PC-9 (cell line): Measurements from ENCODE around the gene AGBL3. TPM values are rescaled to one million over a fixed set of nuclear protein-coding genes. Genes with fewer than 3 reads are reported as not detected.

ENCODE experiments used
- BruUV-seq: library from RNA; stranded (reverse); fragments of 400-500 nt; replicated peaks from 2 replicates; lab custom pipeline; 2021; lab: Mats Ljungman, UMichigan
- CTCF ChIA-PET: fragments of 300-600 bp; sonication (Branson Sonifier 250); formaldehyde crosslinking; loops from one replicate; lab custom pipeline; 2022; ENCODE audit warnings: antibody characterized with exemption; lab: Charles Lee
- POLR2A ChIA-PET: fragments of 300-600 bp; sonication (Branson Sonifier 250); formaldehyde crosslinking; loops from one replicate; lab custom pipeline; 2022; ENCODE audit warnings: antibody characterized with exemption; ENCODE audit not compliant: unreplicated experiment; lab: Charles Lee
- DNase-seq, 2 experiments: peaks; one replicate each; pipeline versions ENCODE4 v3.0.0 to v3.0.0-alpha.2; 2015 to 2022; ENCODE audit warnings: mixed read lengths in 1 of 2
- H2AFZ ChIP-seq: fragments of 200-600 bp; sonication (generic); 2 replicates; pipeline ENCODE4 v1.8.1; 2017; ENCODE audit warnings: antibody characterized with exemption
- H3F3A ChIP-seq: fragments of 200-600 bp; sonication (generic); 2 replicates; pipeline ENCODE4 v1.8.1; 2017; ENCODE audit warnings: antibody characterized with exemption, mild to moderate bottlenecking, low read depth; ENCODE audit not compliant: insufficient read depth
- H3K27ac ChIP-seq: fragments of 200-600 bp; sonication (generic); 2 replicates; pipeline ENCODE4 v1.6.1; 2016; ENCODE audit warnings: mixed run types
- H3K27me3 ChIP-seq: fragments of 200-600 bp; sonication (generic); 2 replicates; pipeline ENCODE4 v1.6.1; 2016; ENCODE audit warnings: low read depth, mixed run types; ENCODE audit not compliant: insufficient read depth
- H3K36me3 ChIP-seq: fragments of 200-600 bp; sonication (generic); 2 replicates; pipeline ENCODE4 v1.6.1; 2016; ENCODE audit warnings: low read depth, mixed run types
- H3K4me1 ChIP-seq: fragments of 200-600 bp; sonication (generic); replicated peaks from 2 replicates; pipeline ENCODE4 v1.6.1; 2016; ENCODE audit warnings: mixed run types; ENCODE audit not compliant: insufficient read depth
- H3K4me2 ChIP-seq: fragments of 200-600 bp; sonication (generic); 2 replicates; pipeline ENCODE4 v1.6.1; 2017; ENCODE audit warnings: mixed run types
- H3K4me3 ChIP-seq: fragments of 200-600 bp; sonication (generic); 2 replicates; pipeline ENCODE4 v1.6.1; 2016; ENCODE audit warnings: mixed run types
- H3K79me2 ChIP-seq: fragments of 200-600 bp; sonication (generic); 2 replicates; pipeline ENCODE4 v1.6.1; 2017; ENCODE audit warnings: low read depth, mixed run types
- H3K9me2 ChIP-seq: fragments of 200-600 bp; sonication (generic); 2 replicates; pipeline ENCODE4 v1.8.1; 2017; ENCODE audit warnings: mild to moderate bottlenecking; ENCODE audit not compliant: insufficient read depth
- H3K9me3 ChIP-seq: fragments of 200-600 bp; sonication (generic); 2 replicates; pipeline ENCODE4 v1.8.1; 2016; ENCODE audit warnings: low read depth; ENCODE audit not compliant: insufficient read depth
- H4K20me1 ChIP-seq: fragments of 200-600 bp; sonication (generic); 2 replicates; pipeline ENCODE4 v1.8.1; 2017; ENCODE audit not compliant: insufficient read depth
- EZH2 ChIP-seq: fragments of 200-600 bp; sonication (generic); IDR thresholded peaks from 2 replicates; pipeline ENCODE4 v1.8.0; 2017; ENCODE audit warnings: antibody characterized with exemption, low read depth
- intact Hi-C: fragments of 100-400 bp; cut with micrococcal nuclease; formaldehyde crosslinking; loops from one replicate; pipeline ENCODE4 v1.10.0; 2022; ENCODE audit not compliant: unreplicated experiment
- total RNA-seq: library from RNA; stranded (reverse); gene quantifications from 2 replicates; pipeline ENCODE4 v1.2.3, GENCODE V29; 2021
- TF ChIP-seq, protein P1 (sequence below): fragments of 200-600 bp; sonication (generic); conservative IDR thresholded peaks from 2 replicates; pipeline ENCODE4 v1.6.1; 2017; ENCODE audit warnings: mixed run types, antibody characterized with exemption, mild to moderate bottlenecking, moderate library complexity

Gene AGBL3
- total RNA-seq, 1 experiment from 2014 or later, result 3.2 TPM

DNA sequence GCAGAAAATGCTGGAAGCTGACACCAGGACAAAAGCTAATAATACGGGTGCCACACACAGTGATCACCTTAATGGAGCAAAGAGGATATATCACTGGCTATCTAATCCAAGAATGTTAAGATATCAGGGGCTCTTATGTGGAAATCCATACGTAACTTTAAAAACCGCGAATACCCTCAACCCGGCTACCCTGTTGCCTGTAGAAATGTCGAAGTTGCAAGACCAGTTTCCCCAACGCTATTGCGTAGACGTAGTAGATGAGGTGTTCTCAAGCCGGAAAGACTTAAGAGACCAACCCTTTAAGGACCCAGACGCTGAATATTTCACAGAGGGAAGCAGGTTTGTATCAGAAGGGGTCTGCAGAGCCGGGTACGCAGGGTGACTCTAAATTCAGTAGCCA lies 192.1 kb downstream of the AGBL3 start:
- H3K4me3 ChIP-seq, result no peak overlapping the region
- DNase-seq, result peak in 1 of 2 experiments; percentile 64
- H3K9me3 ChIP-seq, result peaks cover 30% of the 10 kb centered on the region
- ChIA-PET POLR2A (no interaction called here), CTCF (no interaction called here)
- H3K9me2 ChIP-seq, result no peaks in the 10 kb centered on the region
- no peak overlapping the region for H2AFZ ChIP-seq
- peak overlapping the region; percentile 38 for H3K27ac ChIP-seq
- TF ChIP-seq EZH2, result no peak
- TF ChIP-seq, protein P1, sequence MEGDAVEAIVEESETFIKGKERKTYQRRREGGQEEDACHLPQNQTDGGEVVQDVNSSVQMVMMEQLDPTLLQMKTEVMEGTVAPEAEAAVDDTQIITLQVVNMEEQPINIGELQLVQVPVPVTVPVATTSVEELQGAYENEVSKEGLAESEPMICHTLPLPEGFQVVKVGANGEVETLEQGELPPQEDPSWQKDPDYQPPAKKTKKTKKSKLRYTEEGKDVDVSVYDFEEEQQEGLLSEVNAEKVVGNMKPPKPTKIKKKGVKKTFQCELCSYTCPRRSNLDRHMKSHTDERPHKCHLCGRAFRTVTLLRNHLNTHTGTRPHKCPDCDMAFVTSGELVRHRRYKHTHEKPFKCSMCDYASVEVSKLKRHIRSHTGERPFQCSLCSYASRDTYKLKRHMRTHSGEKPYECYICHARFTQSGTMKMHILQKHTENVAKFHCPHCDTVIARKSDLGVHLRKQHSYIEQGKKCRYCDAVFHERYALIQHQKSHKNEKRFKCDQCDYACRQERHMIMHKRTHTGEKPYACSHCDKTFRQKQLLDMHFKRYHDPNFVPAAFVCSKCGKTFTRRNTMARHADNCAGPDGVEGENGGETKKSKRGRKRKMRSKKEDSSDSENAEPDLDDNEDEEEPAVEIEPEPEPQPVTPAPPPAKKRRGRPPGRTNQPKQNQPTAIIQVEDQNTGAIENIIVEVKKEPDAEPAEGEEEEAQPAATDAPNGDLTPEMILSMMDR, result no peak
- BruUV-seq, result no TSS peak
- H3K27me3 ChIP-seq, result no peaks in the 10 kb centered on the region
- H3K4me2 ChIP-seq, result peak overlapping the region; percentile 18
- peaks cover 18% of the 10 kb centered on the region for H3K4me1 ChIP-seq
- no peaks in the 10 kb centered on the region for H3F3A ChIP-seq
- H4K20me1 ChIP-seq, result no peaks in the 10 kb centered on the region
- intact Hi-C loops, result loop anchor here (10.0 kb wide), 1 partner anchor 664 kb away; no protein-coding TSS in a partner anchor
- no peaks in the 10 kb centered on the region for H3K79me2 ChIP-seq
- no peaks in the 10 kb centered on the region for H3K36me3 ChIP-seq

DNA sequence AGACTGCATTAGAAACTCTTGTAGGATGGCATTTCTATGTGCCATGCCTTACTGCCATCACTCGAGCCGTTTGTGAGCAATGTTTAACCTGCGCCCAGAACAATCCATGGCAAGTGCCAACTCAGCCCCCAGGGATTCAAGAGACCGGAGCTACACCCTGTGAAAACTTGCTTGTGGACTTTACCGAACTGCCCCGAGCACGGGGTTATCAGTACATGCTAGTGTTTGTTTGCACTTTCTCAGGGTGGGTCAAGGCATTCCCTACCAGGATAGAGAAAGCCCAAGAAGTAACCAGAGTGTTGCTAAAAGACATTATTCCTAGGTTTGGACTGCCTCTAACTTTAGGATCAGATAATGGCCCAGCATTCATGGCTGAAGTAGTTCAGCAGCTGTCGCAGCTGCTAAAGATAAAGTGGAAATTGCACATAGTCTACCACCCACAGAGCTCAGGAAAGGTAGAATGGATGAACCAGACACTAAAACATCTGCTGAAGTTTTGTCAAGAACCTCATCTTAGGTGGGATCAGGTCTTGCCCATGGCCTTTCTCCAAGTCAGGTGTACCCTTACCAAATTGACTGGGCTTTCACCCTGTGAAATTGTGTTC lies 193.1 kb downstream of the AGBL3 start:
- BruUV-seq, result no TSS peak
- no peaks in the 10 kb centered on the region for H4K20me1 ChIP-seq
- DNase-seq, result no peak
- H3K4me2 ChIP-seq, result no peak overlapping the region
- no peaks in the 10 kb centered on the region for H3K27me3 ChIP-seq
- H3K4me3 ChIP-seq, result no peak overlapping the region
- POLR2A ChIA-PET, result no interaction called here
- no peak overlapping the region for H3K27ac ChIP-seq
- TF ChIP-seq EZH2, result no peak
- TF ChIP-seq, protein P1, result no peak
- peaks cover 18% of the 10 kb centered on the region for H3K4me1 ChIP-seq
- H3K9me3 ChIP-seq, result peaks cover 30% of the 10 kb centered on the region
- CTCF ChIA-PET, result no interaction called here
- H3K36me3 ChIP-seq, result no peaks in the 10 kb centered on the region
- intact Hi-C loops, result loop anchor here (10.0 kb wide), 1 partner anchor 665 kb away; no protein-coding TSS in a partner anchor
- no peaks in the 10 kb centered on the region for H3F3A ChIP-seq
- H3K9me2 ChIP-seq, result no peaks in the 10 kb centered on the region
- H2AFZ ChIP-seq, result no peak overlapping the region
- no peaks in the 10 kb centered on the region for H3K79me2 ChIP-seq

- no peaks in the 10 kb centered on the region for H3K9me2 ChIP-seq
- no peaks in the 10 kb centered on the region for H3K36me3 ChIP-seq
- no peaks in the 10 kb centered on the region for H3F3A ChIP-seq
- H3K27me3 ChIP-seq, result no peaks in the 10 kb centered on the region
- POLR2A ChIA-PET, result no interaction called here
- intact Hi-C loops, result no loop called here
- no peaks in the 10 kb centered on the region for H4K20me1 ChIP-seq
- no peak for DNase-seq
- no peak overlapping the region for H3K4me2 ChIP-seq
- CTCF ChIA-PET, result no interaction called here
- no TSS peak for BruUV-seq
- peaks cover 18% of the 10 kb centered on the region for H3K4me1 ChIP-seq
- no peaks in the 10 kb centered on the region for H3K79me2 ChIP-seq
- H3K4me3 ChIP-seq, result no peak overlapping the region
- H2AFZ ChIP-seq, result no peak overlapping the region
- TF ChIP-seq, protein P1, result no peak
- no peak for TF ChIP-seq EZH2
- peaks cover 30% of the 10 kb centered on the region for H3K9me3 ChIP-seq
- H3K27ac ChIP-seq, result no peak overlapping the region
These were observed 193.8 kb downstream of the AGBL3 start for GRCh38 chr7:135180122-135180521.
